Measurements from ENCODE around the gene PPP6R1. TPM values are rescaled to one million over a fixed set of nuclear protein-coding genes. Genes with fewer than 3 reads are reported as not detected.
A peak's percentile ranks its signal among the peaks of the same experiment; 100 is the strongest.

Gene PPP6R1
- total and polyA plus RNA-seq, 2 of the 13 experiments (the other 11 are each of a cell fraction or from before 2014, with no cell fraction given): 25.8 to 54.0 TPM

GRCh38 chr19:55216461-55217198, 42.2 kb downstream of the PPP6R1 start (continued):
- TF ChIP-seq ZNF484 (CRISPR knock-in tag; IDR thresholded peaks at IDR 0.05; ENCODE audit: borderline replicate concordance, low read depth): no peak; the same call in 1 of the 2 replicates
- TF ChIP-seq HES4 (CRISPR knock-in tag; IDR thresholded peaks at IDR 0.05; ENCODE audit: borderline replicate concordance): peak; percentile 96
- peak; percentile 87; the same call in 1 of the 2 replicates for TF ChIP-seq MZF1 (CRISPR knock-in tag; IDR thresholded peaks at IDR 0.05; ENCODE audit: borderline replicate concordance)
- TF ChIP-seq KDM2A (CRISPR knock-in tag; IDR thresholded peaks at IDR 0.05; ENCODE audit: borderline replicate concordance, low read depth): peak; percentile 85
- peak; percentile 49; the same call in 1 of the 2 replicates for TF ChIP-seq SIX1 (CRISPR knock-in tag; IDR thresholded peaks at IDR 0.05; ENCODE audit: borderline replicate concordance)
- peak; percentile 93 for TF ChIP-seq MLXIP (CRISPR knock-in tag; IDR thresholded peaks at IDR 0.05; ENCODE audit: borderline replicate concordance)
- TF ChIP-seq ARID5B (CRISPR knock-in tag; IDR thresholded peaks at IDR 0.05): peak; percentile 78
- TF ChIP-seq ZBTB37 (CRISPR knock-in tag; IDR thresholded peaks at IDR 0.05): peak; percentile 74
- TF ChIP-seq ZBTB14 (CRISPR knock-in tag; IDR thresholded peaks at IDR 0.05): no peak
- TF ChIP-seq SIN3A (IDR thresholded peaks at IDR 0.05; ENCODE audit: borderline replicate concordance, low read depth, low read length): peak; percentile 98
- TF ChIP-seq DRAP1 (CRISPR knock-in tag; IDR thresholded peaks at IDR 0.05): peak; percentile 33; the same call in 1 of the 2 replicates
- TF ChIP-seq HNF4A (CRISPR knock-in tag; IDR thresholded peaks at IDR 0.05): no peak
- no peak for TF ChIP-seq ZNF207 (IDR thresholded peaks at IDR 0.05; ENCODE audit: borderline replicate concordance)
